ENCODE measurements around the gene THAP10. TPM values are rescaled to one million over a fixed set of nuclear protein-coding genes. Genes with fewer than 3 reads are reported as not detected.

The THAP10 gene
- total RNA-seq, 1 experiment from 2014 or later: 1.9 TPM

DNA sequence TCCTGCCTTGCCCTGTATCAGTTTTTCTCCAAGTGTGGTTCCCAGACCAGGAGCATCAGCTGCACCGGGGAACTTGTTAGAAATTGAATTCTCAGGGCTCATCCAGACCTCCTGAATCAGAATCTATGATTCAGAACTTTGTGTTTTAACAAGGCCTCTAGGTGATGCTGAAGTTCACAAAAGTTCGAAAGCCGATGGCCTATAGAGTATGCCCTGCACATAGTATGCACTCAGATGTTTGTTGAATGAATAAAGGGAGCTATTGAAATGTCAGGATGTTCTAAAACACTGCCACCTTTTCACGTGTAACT, 37.6 kb downstream of the THAP10 start:
- H3K27me3 ChIP-seq (replicated peaks; ENCODE audit: control insufficient read depth, insufficient read depth, low read length): no peaks in the 10 kb centered on the region; the same call in 1 of the 2 replicates
- H3K9me3 Mint-ChIP-seq (ENCODE audit: unreplicated experiment): no peaks in the 10 kb centered on the region
- ChIA-PET POLR2A (no interaction called here), CTCF (interaction anchor here (0.8 to 1.6 kb wide), 3 partner anchors 8 to 30 kb away, joined by 3 to 7 read pairs (median 3); no protein-coding TSS in a partner anchor)
- peaks cover 9% of the 10 kb centered on the region for H3K4me1 Mint-ChIP-seq (ENCODE audit: low read depth, unreplicated experiment)
- intact Hi-C loops (cut with micrococcal nuclease; ENCODE audit: unreplicated experiment): loop anchor here (1.0 kb wide), 2 partner anchors 21 to 29 kb away; no protein-coding TSS in a partner anchor
- H3K27me3 Mint-ChIP-seq (ENCODE audit: insufficient read depth, unreplicated experiment): no peaks in the 10 kb centered on the region
- no peaks in the 10 kb centered on the region for H3K36me3 Mint-ChIP-seq (ENCODE audit: insufficient read depth, unreplicated experiment)
- no peak for DNase-seq
- H3K36me3 ChIP-seq (ENCODE audit: control insufficient read depth, insufficient read depth, low read length): no peaks in the 10 kb centered on the region; the same call in 1 of the 2 replicates
- TF ChIP-seq, protein P1, sequence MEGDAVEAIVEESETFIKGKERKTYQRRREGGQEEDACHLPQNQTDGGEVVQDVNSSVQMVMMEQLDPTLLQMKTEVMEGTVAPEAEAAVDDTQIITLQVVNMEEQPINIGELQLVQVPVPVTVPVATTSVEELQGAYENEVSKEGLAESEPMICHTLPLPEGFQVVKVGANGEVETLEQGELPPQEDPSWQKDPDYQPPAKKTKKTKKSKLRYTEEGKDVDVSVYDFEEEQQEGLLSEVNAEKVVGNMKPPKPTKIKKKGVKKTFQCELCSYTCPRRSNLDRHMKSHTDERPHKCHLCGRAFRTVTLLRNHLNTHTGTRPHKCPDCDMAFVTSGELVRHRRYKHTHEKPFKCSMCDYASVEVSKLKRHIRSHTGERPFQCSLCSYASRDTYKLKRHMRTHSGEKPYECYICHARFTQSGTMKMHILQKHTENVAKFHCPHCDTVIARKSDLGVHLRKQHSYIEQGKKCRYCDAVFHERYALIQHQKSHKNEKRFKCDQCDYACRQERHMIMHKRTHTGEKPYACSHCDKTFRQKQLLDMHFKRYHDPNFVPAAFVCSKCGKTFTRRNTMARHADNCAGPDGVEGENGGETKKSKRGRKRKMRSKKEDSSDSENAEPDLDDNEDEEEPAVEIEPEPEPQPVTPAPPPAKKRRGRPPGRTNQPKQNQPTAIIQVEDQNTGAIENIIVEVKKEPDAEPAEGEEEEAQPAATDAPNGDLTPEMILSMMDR (IDR thresholded peaks at IDR 0.05; ENCODE audit: insufficient read depth in 1 of 2, low read depth in 1 of 2, low read length in 1 of 2, severe bottlenecking in 1 of 2, unreplicated experiment in 1 of 2): no peak
- no peaks in the 10 kb centered on the region for H3K4me1 ChIP-seq
- peak overlapping the region; percentile 81 for H3K4me3 ChIP-seq (ENCODE audit: low read depth, low read length)
- H3K27ac Mint-ChIP-seq (ENCODE audit: unreplicated experiment): peak overlapping the region; percentile 76
- no TSS peak for BruUV-seq (replicated peaks)
- H3K9me3 ChIP-seq: no peaks in the 10 kb centered on the region
- peak overlapping the region; percentile 94 for H3K4me3 Mint-ChIP-seq (ENCODE audit: unreplicated experiment)

DNA sequence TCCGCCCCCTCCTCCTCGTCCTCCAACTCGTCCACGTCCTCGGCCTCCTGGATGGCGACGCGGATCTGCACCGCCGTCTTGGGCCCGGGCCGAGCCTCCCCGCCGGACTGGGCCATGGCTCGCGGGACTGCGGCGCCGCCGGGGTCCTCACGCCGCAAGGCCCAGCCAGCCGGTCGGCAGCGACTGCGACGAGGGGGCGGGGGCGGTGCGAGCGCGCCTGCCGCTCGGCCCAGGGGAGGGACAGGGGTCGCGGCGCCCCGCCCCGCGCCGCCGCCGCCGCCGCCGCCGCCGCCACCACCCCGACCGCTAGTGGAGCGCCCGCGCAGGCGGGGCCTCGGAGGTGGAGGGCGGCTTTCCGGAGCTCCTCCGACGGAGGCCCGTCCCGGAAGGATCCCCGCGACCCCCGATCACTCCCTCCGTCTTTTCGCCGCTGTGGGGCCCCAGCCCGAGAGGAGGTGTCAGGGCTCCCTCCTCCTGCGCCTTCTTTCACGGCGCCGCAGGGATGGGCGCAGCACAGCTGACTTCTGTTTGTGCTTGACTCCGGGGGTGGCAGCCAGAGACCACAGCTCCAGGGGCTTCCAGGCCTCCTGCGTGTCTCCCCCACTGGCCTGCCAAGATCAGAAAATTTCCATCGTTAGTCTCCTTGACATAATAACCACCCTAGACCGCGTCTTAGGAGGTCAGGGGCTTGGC, 38.1 kb downstream of the THAP10 start, which contains the start of gene LARP6:
LARP6 (minus strand) TSS at position 185 of the 693 bp plus-strand sequence; CDS start at position 116, 69 bp downstream.
- ChIA-PET POLR2A (no interaction called here), CTCF (interaction anchor here (0.8 to 1.6 kb wide), 4 partner anchors 8 to 39 kb away, joined by 3 to 7 read pairs (median 4); partner anchors contain the start of gene LRRC49)
- H3K27ac Mint-ChIP-seq (ENCODE audit: unreplicated experiment): peak within 1 kb of the TSS; percentile 76
- BruUV-seq (replicated peaks): no TSS peak
- TF ChIP-seq, protein P1 (IDR thresholded peaks at IDR 0.05; ENCODE audit: insufficient read depth in 1 of 2, low read depth in 1 of 2, low read length in 1 of 2, severe bottlenecking in 1 of 2, unreplicated experiment in 1 of 2): no peak
- no peaks in the 10 kb centered on the region for H3K9me3 Mint-ChIP-seq (ENCODE audit: unreplicated experiment)
- Histone ChIP-seq H3K27me3 (replicated peaks; ENCODE audit: control insufficient read depth, insufficient read depth, low read length) (no peaks in the 10 kb centered on the region; the same call in 1 of the 2 replicates), H3K4me1 (no peaks in the 10 kb centered on the region), H3K9me3 (no peaks in the 10 kb centered on the region), H3K36me3 (ENCODE audit: control insufficient read depth, insufficient read depth, low read length) (no peaks in the 10 kb centered on the region; the same call in 1 of the 2 replicates), H3K4me3 (ENCODE audit: low read depth, low read length) (peak within 1 kb of the TSS; percentile 81)
- peaks cover 9% of the 10 kb centered on the region for H3K4me1 Mint-ChIP-seq (ENCODE audit: low read depth, unreplicated experiment)
- peak within 1 kb of the TSS; percentile 94 for H3K4me3 Mint-ChIP-seq (ENCODE audit: unreplicated experiment)
- H3K27me3 Mint-ChIP-seq (ENCODE audit: insufficient read depth, unreplicated experiment): no peaks in the 10 kb centered on the region
- no peaks in the 10 kb centered on the region for H3K36me3 Mint-ChIP-seq (ENCODE audit: insufficient read depth, unreplicated experiment)
- peak; percentile 58 to 80 for DNase-seq
- intact Hi-C loops (cut with micrococcal nuclease; ENCODE audit: unreplicated experiment): loop anchor here (1.0 kb wide), 2 partner anchors 21 to 29 kb away; no protein-coding TSS in a partner anchor

DNA sequence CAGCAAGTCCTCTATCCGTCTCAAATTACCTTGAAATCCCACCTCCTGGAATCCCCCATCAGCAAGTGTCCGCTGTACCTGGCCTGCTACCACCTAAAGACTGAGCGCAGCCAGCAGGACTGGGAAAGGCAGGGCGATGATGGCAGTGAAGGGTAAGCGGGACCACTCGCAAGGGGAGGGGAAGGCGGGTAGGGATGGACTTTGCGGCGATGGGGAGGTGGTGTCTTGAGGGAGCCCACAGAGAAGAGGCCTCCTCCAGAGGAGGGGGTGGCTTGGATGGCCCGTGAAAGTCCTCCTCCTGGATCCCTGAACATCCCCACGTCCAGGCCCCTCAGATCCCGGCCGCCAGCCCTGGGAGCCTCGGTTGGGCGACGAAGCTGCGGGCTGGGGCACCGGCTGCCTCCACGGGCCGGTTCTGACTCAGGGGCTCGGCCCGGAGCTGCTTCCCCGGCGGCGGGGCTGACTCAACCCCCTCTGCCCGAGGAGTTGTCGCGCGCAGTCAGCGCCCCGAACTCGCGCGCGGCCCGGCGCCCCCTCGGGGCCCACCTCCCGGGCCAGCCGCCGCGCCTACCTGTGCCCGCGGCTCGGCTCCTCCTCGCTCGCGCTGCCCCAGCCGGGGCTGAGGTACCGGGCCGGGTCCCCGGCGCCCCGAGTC, 38.8 kb downstream of the THAP10 start:
- ChIA-PET POLR2A (no interaction called here), CTCF (interaction anchor here (0.8 to 1.6 kb wide), 2 partner anchors 21 to 39 kb away, joined by 4 to 7 read pairs; partner anchors contain the start of gene LRRC49)
- Mint-ChIP-seq H3K27me3 (ENCODE audit: insufficient read depth, unreplicated experiment) (no peaks in the 10 kb centered on the region), H3K4me3 (ENCODE audit: unreplicated experiment) (peak overlapping the region; percentile 94), H3K36me3 (ENCODE audit: insufficient read depth, unreplicated experiment) (no peaks in the 10 kb centered on the region), H3K9me3 (ENCODE audit: unreplicated experiment) (no peaks in the 10 kb centered on the region), H3K27ac (ENCODE audit: unreplicated experiment) (peak overlapping the region; percentile 35), H3K4me1 (ENCODE audit: low read depth, unreplicated experiment) (peaks cover 9% of the 10 kb centered on the region)
- no TSS peak for BruUV-seq (replicated peaks)
- no peaks in the 10 kb centered on the region; the same call in 1 of the 2 replicates for H3K36me3 ChIP-seq (ENCODE audit: control insufficient read depth, insufficient read depth, low read length)
- H3K4me3 ChIP-seq (ENCODE audit: low read depth, low read length): peak overlapping the region; percentile 81
- intact Hi-C loops (cut with micrococcal nuclease; ENCODE audit: unreplicated experiment): no loop called here
- no peak for DNase-seq
- H3K27me3 ChIP-seq (replicated peaks; ENCODE audit: control insufficient read depth, insufficient read depth, low read length): no peaks in the 10 kb centered on the region; the same call in 1 of the 2 replicates
- no peaks in the 10 kb centered on the region for H3K9me3 ChIP-seq
- TF ChIP-seq, protein P1 (IDR thresholded peaks at IDR 0.05; ENCODE audit: insufficient read depth in 1 of 2, low read depth in 1 of 2, low read length in 1 of 2, severe bottlenecking in 1 of 2, unreplicated experiment in 1 of 2): no peak
- H3K4me1 ChIP-seq: no peaks in the 10 kb centered on the region

Measured in Caco-2 (cell line).